Erythroblast (primary cell): ENCODE results near the gene BTBD17.
A peak's percentile ranks its signal among the peaks of the same experiment; 100 is the strongest.
"Not testable (repeated sequence)": the region's sequence is repeated elsewhere in the genome, so short reads cannot be mapped to it uniquely, and the experiment has no call there.

Experiments used
- DNase-seq, 2 experiments: peaks; one replicate each; lab custom pipeline; 2025; lab: John Stamatoyannopoulos, UW
- GATA1 ChIP-seq: IDR thresholded peaks from 2 replicates; pipeline ENCODE4 v1.6.1; 2011; ENCODE audit warnings: low read depth, mild to moderate bottlenecking, control low read depth, low read length, moderate library complexity
- POLR2A ChIP-seq: IDR thresholded peaks from 2 replicates; pipeline ENCODE4 v1.6.1; 2011; ENCODE audit warnings: mild to moderate bottlenecking, low read length

BTBD17 gene, protein sequence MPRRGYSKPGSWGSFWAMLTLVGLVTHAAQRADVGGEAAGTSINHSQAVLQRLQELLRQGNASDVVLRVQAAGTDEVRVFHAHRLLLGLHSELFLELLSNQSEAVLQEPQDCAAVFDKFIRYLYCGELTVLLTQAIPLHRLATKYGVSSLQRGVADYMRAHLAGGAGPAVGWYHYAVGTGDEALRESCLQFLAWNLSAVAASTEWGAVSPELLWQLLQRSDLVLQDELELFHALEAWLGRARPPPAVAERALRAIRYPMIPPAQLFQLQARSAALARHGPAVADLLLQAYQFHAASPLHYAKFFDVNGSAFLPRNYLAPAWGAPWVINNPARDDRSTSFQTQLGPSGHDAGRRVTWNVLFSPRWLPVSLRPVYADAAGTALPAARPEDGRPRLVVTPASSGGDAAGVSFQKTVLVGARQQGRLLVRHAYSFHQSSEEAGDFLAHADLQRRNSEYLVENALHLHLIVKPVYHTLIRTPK

DNA sequence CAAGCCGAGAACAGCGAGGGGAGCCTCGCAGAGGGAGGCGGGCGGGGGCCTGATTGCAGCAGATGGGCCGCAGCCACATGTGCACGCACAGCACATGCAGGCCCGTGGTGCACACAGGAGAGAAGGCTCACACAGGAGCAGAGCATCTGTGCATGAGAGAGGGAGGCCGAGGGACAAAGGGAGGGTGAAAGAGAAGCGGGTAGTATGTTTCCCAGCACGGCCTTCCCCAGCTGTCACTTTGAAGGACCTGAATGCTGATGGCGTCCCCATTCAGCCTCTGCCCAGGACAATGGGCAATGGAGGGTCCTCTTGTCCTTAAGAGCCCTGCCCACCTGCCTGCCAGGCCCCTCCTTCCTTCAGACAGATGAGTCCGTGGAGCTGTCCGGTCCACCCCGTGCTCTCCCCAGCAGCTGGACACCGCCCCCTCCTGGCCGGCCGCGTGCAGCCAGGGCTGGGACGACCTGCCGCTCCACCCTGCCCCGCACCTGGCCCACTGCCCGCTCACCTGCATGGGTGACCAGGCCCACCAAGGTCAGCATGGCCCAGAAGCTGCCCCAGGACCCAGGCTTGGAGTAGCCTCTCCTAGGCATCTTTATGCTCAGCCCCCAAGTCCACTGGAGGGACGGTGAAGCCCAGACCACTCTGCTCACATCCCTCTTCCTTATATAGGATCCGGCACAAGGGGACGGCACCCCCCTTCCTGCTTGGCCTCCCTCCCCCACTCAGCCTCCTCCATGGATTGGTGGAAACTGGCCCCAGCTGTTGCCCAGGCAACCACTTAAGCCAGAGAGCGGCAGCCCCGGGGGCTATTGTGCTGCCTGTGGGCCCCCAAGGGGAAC is at the start of gene BTBD17:
TSS of gene BTBD17 (minus strand) at position 639 of the 839 bp plus-strand sequence. CDS start at position 590, 49 bp downstream.
- DNase-seq, result peak; percentile 52 to 72
- TF ChIP-seq POLR2A, result no peak
- TF ChIP-seq GATA1, result no peak

DNA sequence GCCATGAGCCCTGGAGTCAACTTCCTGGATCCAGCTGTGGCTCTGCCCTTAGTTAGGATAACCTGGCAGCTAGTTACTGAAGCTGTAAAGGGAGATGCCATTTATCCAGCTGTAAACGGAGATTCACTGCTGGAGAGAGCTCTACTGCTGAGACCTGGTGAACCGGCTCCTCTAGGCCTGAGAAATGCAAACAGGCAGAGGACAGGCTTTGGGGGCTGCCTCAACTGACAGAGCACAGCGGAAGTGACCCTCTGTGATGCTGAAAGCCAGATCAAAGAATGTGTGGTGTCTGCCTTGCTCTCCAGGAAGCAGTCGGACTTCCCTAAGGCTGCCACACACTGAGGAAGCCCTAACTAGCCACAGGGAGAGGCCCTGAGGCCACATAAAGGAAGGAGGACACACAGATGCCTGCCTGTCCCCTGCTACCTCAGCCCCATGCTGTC is 48.4 kb upstream of the BTBD17 start:
- TF ChIP-seq GATA1 (no peak), POLR2A (no peak)
- DNase-seq, result no peak

DNA sequence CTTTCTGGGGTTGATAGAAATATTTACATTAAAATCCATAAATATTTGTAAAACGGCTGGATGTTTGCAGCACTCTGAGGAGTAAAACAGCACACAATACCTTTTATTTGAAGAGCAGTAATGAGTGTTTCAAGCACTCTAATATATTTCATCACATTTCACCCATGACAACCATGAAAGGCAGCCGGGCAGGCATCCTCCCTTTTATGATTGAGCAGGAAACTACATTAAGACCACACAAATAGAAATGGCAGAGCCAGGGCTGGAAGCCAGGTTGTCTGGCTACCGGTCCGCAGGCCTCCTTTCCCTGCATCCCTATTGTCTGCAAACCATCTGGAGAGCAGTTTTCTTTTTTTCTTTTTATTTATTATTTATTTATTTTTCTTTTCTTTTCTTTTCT is 47.1 kb upstream of the BTBD17 start:
- DNase-seq, result no peak
- TF ChIP-seq POLR2A (no peak), GATA1 (no peak)

DNA sequence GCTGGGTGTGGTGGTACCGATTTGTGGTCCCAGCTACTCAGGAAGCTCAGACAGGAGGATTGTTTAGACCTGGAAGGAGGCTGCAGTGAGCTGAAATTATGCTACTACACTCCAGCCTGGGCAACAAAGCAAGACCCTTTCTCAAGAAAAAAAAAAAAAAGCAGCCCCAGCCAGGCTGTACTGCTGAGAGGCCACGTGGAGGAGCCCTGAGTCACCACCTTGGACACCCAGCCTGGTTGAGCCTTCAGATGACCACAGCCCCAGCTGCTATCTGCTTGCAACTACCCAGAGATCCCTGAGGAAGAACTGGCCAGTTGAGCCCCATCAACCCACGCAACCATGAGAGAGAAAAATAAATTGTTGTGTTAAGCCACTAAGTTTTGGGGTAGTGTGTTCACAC is 46.6 kb upstream of the BTBD17 start:
- DNase-seq, result no peak
- TF ChIP-seq GATA1 (no peak), POLR2A (no peak)

DNA sequence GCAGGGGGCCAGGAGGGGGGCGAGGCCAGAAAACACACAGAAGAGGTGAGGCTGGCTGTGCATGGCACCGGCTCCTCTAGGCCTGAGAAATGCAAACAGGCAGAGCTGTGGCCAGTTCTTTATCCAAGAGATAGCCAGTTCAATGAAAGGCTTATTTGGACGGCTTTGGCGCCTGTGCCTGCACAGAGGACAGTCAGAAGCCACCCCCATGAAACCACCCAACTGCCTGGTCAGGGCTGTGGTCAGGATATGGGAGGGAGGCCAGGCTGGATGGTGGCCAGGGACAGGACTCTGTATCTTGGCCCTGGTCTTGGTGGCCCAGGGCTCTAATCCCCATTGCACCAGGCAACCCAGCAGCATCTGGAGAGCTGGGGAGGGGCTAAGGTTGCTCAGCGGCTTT is 45.7 kb upstream of the BTBD17 start:
- no peak for DNase-seq
- TF ChIP-seq POLR2A, result no peak
- no peak for TF ChIP-seq GATA1

DNA sequence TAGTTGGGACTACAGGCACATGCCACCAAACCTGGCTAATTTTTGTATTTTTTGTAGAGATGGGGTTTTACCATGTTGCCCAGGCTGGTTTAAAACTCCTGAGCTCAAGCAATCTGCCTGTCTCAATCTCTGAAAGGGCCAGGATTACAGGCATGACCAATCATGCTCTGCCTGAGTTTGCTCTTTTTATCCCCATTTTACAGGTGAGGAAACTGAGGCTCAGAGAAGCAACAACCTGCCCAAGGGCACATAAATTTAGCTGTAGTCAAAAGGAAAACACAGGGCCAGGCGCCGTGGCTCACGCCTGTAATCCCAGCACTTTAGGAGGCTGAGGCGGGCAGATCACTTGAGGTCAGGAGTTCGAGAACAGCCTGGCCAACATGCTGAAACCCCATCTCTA is 43.6 kb upstream of the BTBD17 start:
- DNase-seq, result not testable (repeated sequence)

DNA sequence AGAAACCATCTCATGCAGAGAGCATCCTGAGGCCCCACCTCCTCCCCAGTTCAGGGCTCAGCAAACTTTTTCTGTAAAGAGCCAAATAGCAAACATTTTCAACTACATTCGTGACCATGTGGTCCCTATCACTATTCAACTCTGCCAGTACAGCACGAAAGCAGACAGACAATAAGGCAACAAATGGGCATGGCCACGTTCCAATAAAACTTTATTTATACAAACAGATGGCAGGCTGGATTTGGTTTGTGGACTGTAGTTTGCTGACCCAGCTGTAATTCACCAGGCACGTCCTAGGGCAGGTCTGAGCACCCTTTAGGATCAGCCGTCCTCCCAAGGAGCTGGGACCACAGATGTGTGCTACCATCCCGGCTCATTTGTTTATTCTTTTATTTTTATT is 43.1 kb upstream of the BTBD17 start:
- no peak for TF ChIP-seq GATA1
- no peak for TF ChIP-seq POLR2A
- no peak for DNase-seq

DNA sequence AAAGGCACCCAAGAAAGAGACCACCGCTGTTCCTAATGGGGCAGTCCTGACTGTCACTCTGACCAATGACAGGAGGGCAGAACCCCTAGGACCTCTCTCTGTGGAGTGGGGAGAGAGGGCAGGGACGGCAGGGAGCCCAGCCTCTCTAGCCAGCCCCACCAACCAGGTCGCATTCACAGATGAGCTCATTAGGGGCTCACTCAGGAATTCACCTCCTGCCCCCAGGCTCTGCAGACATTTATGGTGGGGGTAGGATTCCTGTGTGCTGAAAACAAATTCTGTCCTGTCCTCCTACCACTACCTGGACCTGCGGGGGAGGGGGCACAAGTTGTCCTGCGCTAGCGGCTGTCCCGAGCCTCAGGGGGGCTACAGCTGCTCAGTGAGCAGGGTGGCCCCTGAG is 42.5 kb upstream of the BTBD17 start:
- TF ChIP-seq GATA1 (no peak), POLR2A (no peak)
- no peak for DNase-seq

DNA sequence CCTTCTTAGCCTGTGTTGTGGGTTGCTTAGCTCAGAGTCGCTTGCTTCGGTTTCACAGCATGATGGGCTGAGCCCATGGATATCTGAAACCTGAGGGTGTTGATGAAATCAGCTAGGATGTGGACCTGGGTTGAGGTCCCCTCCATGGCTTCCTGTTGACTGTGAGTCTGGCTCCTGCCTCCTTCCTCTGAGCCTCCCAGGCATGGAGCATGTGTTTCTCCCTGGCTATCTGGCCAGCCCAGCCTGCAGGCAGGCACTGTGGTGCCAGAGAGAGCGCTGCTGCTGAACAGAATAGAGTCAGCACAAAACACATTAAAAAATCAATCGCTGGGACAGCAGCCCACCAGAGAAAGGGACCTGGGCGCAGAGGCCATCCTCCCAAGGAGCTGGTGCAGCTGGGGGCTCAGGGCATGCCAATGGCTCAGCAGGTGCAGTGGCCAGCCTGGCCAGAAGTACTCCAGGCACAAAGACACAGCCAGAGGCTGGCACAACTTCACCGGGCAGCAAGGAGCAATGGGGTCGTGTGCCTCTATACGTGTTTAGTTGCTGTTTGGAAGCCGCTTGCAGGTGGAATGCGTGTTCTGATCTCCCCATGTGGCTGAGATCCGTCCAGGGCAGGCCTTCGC is 42.0 kb upstream of the BTBD17 start:
- no peak for TF ChIP-seq POLR2A
- no peak for TF ChIP-seq GATA1
- DNase-seq, result no peak

DNA sequence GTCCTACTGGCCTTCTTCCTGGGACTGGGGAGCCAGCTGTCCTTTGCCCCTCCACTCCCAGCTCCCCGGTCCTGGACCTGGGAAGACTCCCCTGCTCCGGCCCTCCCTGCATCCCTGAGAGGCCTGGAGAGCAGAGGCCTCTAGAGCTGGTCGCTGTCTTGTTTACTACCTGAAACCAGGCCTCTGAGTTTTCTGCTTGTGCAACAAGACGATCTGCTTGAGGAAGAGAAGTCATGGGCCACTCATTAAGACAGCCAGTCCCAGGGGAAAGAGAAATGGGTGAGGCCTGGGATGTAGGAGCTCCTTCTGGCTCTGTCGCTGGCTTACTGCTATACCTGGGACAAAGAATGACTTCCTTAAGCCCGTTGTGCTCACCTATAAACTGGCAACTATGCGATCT is 40.4 kb upstream of the BTBD17 start:
- TF ChIP-seq POLR2A (no peak), GATA1 (no peak)
- DNase-seq, result no peak

DNA sequence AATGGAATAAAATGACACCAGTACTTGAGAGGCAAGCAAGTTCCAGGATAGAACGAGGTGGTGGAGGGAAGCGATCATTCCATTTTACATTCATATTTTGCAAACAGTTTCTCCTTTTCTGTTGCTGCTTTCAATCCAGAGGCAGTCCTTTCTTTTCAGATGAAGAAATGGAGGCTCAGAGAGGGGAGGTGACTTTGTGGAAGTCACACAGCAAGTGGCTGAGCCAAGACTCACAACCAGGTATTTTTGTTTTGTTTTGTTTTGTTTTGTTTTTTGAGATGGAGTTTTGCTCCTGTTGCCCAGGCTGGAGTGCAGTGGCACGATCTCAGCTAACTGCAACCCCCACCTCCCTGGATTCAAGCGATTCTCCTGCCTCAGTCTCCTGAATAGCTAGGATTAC is 34.9 kb upstream of the BTBD17 start:
- no peak for DNase-seq
- TF ChIP-seq GATA1 (no peak), POLR2A (no peak)

DNA sequence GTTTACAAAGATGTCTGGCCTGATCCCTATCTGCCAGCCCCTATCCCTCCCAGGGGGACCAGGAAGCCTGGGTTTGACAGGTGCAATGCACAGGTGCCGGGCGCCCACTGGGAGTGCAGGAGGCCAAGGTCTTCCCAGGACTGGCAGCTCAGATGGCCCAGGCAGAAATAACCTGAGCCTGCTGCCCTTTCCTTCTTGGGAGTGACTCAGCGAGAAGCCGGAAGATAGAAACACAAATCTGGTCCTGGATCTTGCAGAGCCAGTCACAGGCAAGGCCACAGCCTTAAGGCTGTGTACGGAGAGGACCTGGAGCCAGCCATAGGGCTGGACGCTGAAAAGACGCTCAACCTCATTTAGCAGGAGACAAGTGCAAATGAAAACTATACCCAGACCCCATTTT is 33.3 kb upstream of the BTBD17 start:
- no peak for TF ChIP-seq POLR2A
- TF ChIP-seq GATA1, result no peak
- DNase-seq, result no peak

DNA sequence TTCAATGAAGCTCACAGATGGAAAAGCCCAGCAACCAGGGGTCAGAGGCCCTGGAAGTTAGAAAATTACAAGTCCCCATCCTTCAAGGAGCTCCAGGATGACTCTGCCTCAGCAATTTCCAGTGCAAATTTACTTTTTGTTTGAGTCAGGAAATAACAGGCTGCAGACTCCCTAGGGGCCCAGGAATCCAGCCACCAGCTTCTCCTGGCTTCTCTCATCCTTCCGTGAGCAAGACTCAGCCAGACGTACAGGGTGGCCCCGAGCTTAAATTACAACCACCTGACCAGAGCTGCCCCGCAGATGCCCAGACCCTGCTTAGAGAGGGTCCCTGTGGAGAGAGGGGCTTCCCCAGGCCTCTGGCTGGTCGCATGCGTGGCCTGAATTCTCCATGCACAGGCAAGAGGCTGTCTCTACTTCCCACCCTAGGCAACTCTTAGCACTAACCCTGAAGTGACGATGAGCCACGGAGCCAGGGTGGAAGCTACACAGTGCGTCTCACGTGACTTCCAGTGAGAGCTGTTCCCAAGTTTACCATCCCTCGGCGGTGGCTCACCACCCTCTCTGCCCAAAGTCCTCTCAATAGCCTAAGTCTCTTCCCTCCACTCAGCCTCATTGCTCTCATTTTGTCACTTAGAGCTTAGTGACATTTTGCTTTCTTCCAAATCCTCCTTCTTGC is 32.7 kb upstream of the BTBD17 start:
- no peak for DNase-seq
- no peak for TF ChIP-seq POLR2A
- TF ChIP-seq GATA1, result no peak
